ENCODE data around the gene C20orf141. TPM values are rescaled to one million over a fixed set of nuclear protein-coding genes. Genes with fewer than 3 reads are reported as not detected.

The C20orf141 gene
- total and polyA plus RNA-seq, 10 of the 15 experiments (the other 5 are each of a cell fraction or from before 2014, with no cell fraction given): not detected

- POLR2A ChIA-PET: no interaction called here
- CTCF ChIA-PET: no interaction called here
- H3K27ac ChIP-seq (ENCODE audit: control insufficient read depth, insufficient read depth): no peak within 1 kb of the TSS
- WGBS (ENCODE audit: insufficient coverage, insufficient replicate concordance, low lambda C conversion rate, missing lambda C conversion rate): under 1% methylated on average over 41 of the region's 52 CpGs
- H3K4me2 ChIP-seq (ENCODE audit: control insufficient read depth, insufficient read depth): peak within 1 kb of the TSS; percentile 43; the same call in 1 of the 2 replicates
- H3K79me2 ChIP-seq (ENCODE audit: control insufficient read depth, insufficient read depth, low read length): no peaks in the 10 kb centered on the region
- peak; percentile 14; the same call in 1 of the 2 replicates for TF ChIP-seq SPI1 (IDR thresholded peaks at IDR 0.05; ENCODE audit: borderline replicate concordance, insufficient read depth, low read depth, low read length)
- no peak for TF ChIP-seq HCFC1 (IDR thresholded peaks at IDR 0.05; ENCODE audit: low read length)
- peak; percentile 94; the same call in 1 of the 2 replicates for TF ChIP-seq EZH2 (IDR thresholded peaks at IDR 0.05; ENCODE audit: borderline replicate concordance, control insufficient read depth, low read depth, low read length)
- BruUV-seq (replicated peaks): no TSS peak
- no peaks in the 10 kb centered on the region for H4K20me1 ChIP-seq (ENCODE audit: control insufficient read depth, insufficient read depth)
- DNase-seq (ENCODE audit: low read depth, low spot score) (no peak), ATAC-seq (peak; percentile 74), FAIRE-seq (no peak)
- RAD21 ChIA-PET (ENCODE audit: unreplicated experiment): interaction anchor here (0.9 kb wide), 1 partner anchor 200 kb away, joined by 3 read pairs; no protein-coding TSS in a partner anchor
- H3K9me3 ChIP-seq (replicated peaks; ENCODE audit: control insufficient read depth, insufficient read depth, low read length): no peaks in the 10 kb centered on the region
- SMC1A ChIA-PET (ENCODE audit: uncharacterized antibody, unreplicated experiment): interaction anchor here (0.8 to 1.1 kb wide), 2 partner anchors 9 to 51 kb away, joined by 3 read pairs; no protein-coding TSS in a partner anchor
- H3K4me3 ChIP-seq: no peak within 1 kb of the TSS
- intact Hi-C loops (cut with micrococcal nuclease; ENCODE audit: unreplicated experiment) (no loop called here), in situ Hi-C loops (cut with MboI) (no loop called here)
- no peaks in the 10 kb centered on the region for H3K36me3 ChIP-seq (ENCODE audit: control insufficient read depth in 2 of 2, insufficient read depth in 2 of 2, low read length in 1 of 2)
- H3K27me3 ChIP-seq (replicated peaks in 1 of 2; ENCODE audit: control insufficient read depth in 2 of 2, insufficient read depth in 2 of 2, low read length in 1 of 2): peaks cover 13 to 18% of the 10 kb centered on the region in 2 experiments
- no peaks in the 10 kb centered on the region for H3K4me1 ChIP-seq (ENCODE audit: control insufficient read depth, insufficient read depth, low read length)
- H3K9ac ChIP-seq (ENCODE audit: control insufficient read depth, insufficient read depth, low read length): no peak within 1 kb of the TSS
- H2AFZ ChIP-seq (ENCODE audit: control insufficient read depth, low read depth, low read length): no peak within 1 kb of the TSS
These were observed 14.1 kb upstream of the C20orf141 start, which contains the start of gene CPXM1 for GRCh38 chr20:2800521-2801285. CPXM1 (minus strand) TSS chr20:2800627; CDS start chr20:2800572, 55 bp downstream.

- in situ Hi-C loops (cut with MboI) (no loop called here), intact Hi-C loops (cut with micrococcal nuclease; ENCODE audit: unreplicated experiment) (no loop called here)
- Histone ChIP-seq H3K27ac (ENCODE audit: control insufficient read depth, insufficient read depth) (no peak overlapping the region), H3K4me1 (ENCODE audit: control insufficient read depth, insufficient read depth, low read length) (no peaks in the 10 kb centered on the region), H4K20me1 (ENCODE audit: control insufficient read depth, insufficient read depth) (no peaks in the 10 kb centered on the region), H2AFZ (ENCODE audit: control insufficient read depth, low read depth, low read length) (no peak overlapping the region), H3K9me3 (replicated peaks; ENCODE audit: control insufficient read depth, insufficient read depth, low read length) (no peaks in the 10 kb centered on the region), H3K4me3 (no peak overlapping the region), H3K9ac (ENCODE audit: control insufficient read depth, insufficient read depth, low read length) (no peak overlapping the region), H3K4me2 (ENCODE audit: control insufficient read depth, insufficient read depth) (peak overlapping the region; percentile 43; the same call in 1 of the 2 replicates), H3K36me3 (ENCODE audit: control insufficient read depth in 2 of 2, insufficient read depth in 2 of 2, low read length in 1 of 2) (no peaks in the 10 kb centered on the region), H3K79me2 (ENCODE audit: control insufficient read depth, insufficient read depth, low read length) (no peaks in the 10 kb centered on the region), H3K27me3 (replicated peaks in 1 of 2; ENCODE audit: control insufficient read depth in 2 of 2, insufficient read depth in 2 of 2, low read length in 1 of 2) (peaks cover 17 to 20% of the 10 kb centered on the region in 2 experiments)
- 11% methylated on average over 13 of the region's 13 CpGs for WGBS (ENCODE audit: insufficient coverage, insufficient replicate concordance, low lambda C conversion rate, missing lambda C conversion rate)
- POLR2A ChIA-PET: no interaction called here
- CTCF ChIA-PET: no interaction called here
- DNase-seq (ENCODE audit: low read depth, low spot score) (no peak), ATAC-seq (peak; percentile 13; the same call in 1 of the 3 replicates), FAIRE-seq (no peak)
- RAD21 ChIA-PET (ENCODE audit: unreplicated experiment): interaction anchor here (0.9 kb wide), 1 partner anchor 200 kb away, joined by 3 read pairs; no protein-coding TSS in a partner anchor
- TF ChIP-seq PRDM15 (CRISPR knock-in tag; IDR thresholded peaks at IDR 0.05) (no peak), ZNF384 (IDR thresholded peaks at IDR 0.05; ENCODE audit: borderline replicate concordance, low read depth, low read length) (no peak), CREB1 (IDR thresholded peaks at IDR 0.05; ENCODE audit: low read depth) (no peak), CBFB (IDR thresholded peaks at IDR 0.05; ENCODE audit: low read depth) (no peak), CHD4 (IDR thresholded peaks at IDR 0.05) (no peak), PAX8 (IDR thresholded peaks at IDR 0.05) (no peak), RBBP5 (conservative IDR thresholded peaks at IDR 0.05) (no peak), NFYA (IDR thresholded peaks at IDR 0.05; ENCODE audit: borderline replicate concordance, low read depth, low read length) (no peak), SMARCA5 (IDR thresholded peaks at IDR 0.05) (no peak)
- no TSS peak for BruUV-seq (replicated peaks)
- SMC1A ChIA-PET (ENCODE audit: uncharacterized antibody, unreplicated experiment): interaction anchor here (0.8 to 1.1 kb wide), 2 partner anchors 10 to 51 kb away, joined by 3 read pairs; no protein-coding TSS in a partner anchor
These were observed 13.5 kb upstream of the C20orf141 start for GRCh38 chr20:2801286-2801728.
